T-helper 17 cell (primary cell): Measurements from ENCODE around the gene PICK1. TPM values are rescaled to one million over a fixed set of nuclear protein-coding genes. Genes with fewer than 3 reads are reported as not detected.
"Not testable (repeated sequence)": the region's sequence is repeated elsewhere in the genome, so short reads cannot be mapped to it uniquely, and the experiment has no call there.

Experiments
- ATAC-seq: fragments of 150-1000 bp; cut with Tn5 transposase; 2 replicates; pipeline ENCODE4 v1.10.0; 2021; ENCODE audit warnings: mild to moderate bottlenecking, moderate library complexity
- DNase-seq, 3 donors: peaks; one replicate each; pipeline versions ENCODE4 v3.0.0 to v3.0.0-alpha.2; 2020 to 2021
- H3K9me3 ChIP-seq: one replicate; pipeline ENCODE4 v1.7.0; 2013; ENCODE audit warnings: low read length, mild to moderate bottlenecking; ENCODE audit not compliant: control insufficient read depth, poor library complexity, severe bottlenecking
- H3K27ac Mint-ChIP-seq: one replicate; pipeline ENCODE4 v1.8.0; 2022; ENCODE audit warnings: mild to moderate bottlenecking, moderate library complexity, mixed read lengths
- H3K27me3 Mint-ChIP-seq: one replicate; pipeline ENCODE4 v1.8.0; 2022; ENCODE audit warnings: mixed read lengths
- H3K36me3 Mint-ChIP-seq: one replicate; pipeline ENCODE4 v1.8.0; 2022; ENCODE audit warnings: low read depth, mixed read lengths
- H3K4me1 Mint-ChIP-seq: one replicate; pipeline ENCODE4 v1.8.0; 2022; ENCODE audit warnings: mild to moderate bottlenecking, mixed read lengths
- H3K4me3 Mint-ChIP-seq: one replicate; pipeline ENCODE4 v1.8.0; 2022; ENCODE audit warnings: mild to moderate bottlenecking, moderate library complexity, mixed read lengths
- total RNA-seq, 4 donors: library from RNA in 2 of 4; stranded (reverse) in 2 of 4; gene quantifications; one replicate each; pipeline ENCODE4 v1.2.3 and lab custom pipeline; 2022 to 2026

PICK1 gene
- total RNA-seq, 2 donors from 2014 or later = 24.5 to 25.4 TPM

DNA sequence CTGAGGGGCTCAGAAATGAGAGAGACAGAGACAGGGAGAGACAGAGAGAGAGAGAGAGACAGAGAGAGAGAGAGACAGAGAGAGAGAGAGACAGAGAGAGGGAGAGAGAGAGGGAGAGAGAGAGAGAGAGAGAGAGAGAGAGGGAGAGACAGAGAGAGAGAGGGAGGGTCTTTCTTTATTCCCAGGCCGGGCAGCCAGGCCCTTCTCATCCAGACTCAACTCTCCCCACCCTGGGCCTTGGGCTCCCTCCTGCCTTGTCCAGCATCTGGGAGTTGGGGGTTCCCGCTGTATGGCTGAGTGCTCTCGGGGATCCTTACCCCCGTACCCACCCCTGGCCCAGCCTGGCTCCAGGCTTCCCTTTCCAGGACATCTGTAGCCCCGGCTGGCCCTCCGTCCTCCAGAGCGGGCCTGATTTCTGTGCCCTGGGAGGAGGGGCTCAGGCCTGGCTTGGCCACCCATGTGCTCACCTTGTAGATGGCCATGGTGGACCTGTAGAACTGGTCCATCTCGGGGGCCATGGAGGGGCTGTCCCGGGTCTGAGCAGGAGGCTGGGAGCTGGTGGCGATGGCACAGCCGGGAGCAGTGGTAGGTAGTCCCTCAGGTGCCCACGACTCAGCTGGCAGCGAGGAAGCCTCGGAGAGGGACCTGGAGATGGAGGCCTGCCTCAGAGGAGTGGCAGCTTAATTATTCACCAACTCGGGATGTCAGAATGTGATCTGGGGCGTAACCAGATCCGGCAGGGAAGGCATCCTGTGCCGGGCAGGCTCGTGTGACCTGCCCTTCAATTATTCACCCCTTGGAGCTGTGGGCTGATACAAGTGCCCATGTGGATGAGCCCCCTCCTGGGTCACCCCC is 53.0 kb downstream of the PICK1 start, which contains the start of gene BAIAP2L2:
TSS of gene BAIAP2L2 (minus strand) at position 677 of the 855 bp plus-strand sequence. CDS start at position 518, 159 bp downstream.
- Mint-ChIP-seq H3K27me3 (no peaks in the 10 kb centered on the region), H3K27ac (peak within 1 kb of the TSS; percentile 54), H3K36me3 (peaks cover 4% of the 10 kb centered on the region), H3K4me1 (peaks cover 12% of the 10 kb centered on the region), H3K4me3 (peak within 1 kb of the TSS; percentile 66)
- H3K9me3 ChIP-seq = no peaks in the 10 kb centered on the region
- DNase-seq (no peak), ATAC-seq (no peak)

DNA sequence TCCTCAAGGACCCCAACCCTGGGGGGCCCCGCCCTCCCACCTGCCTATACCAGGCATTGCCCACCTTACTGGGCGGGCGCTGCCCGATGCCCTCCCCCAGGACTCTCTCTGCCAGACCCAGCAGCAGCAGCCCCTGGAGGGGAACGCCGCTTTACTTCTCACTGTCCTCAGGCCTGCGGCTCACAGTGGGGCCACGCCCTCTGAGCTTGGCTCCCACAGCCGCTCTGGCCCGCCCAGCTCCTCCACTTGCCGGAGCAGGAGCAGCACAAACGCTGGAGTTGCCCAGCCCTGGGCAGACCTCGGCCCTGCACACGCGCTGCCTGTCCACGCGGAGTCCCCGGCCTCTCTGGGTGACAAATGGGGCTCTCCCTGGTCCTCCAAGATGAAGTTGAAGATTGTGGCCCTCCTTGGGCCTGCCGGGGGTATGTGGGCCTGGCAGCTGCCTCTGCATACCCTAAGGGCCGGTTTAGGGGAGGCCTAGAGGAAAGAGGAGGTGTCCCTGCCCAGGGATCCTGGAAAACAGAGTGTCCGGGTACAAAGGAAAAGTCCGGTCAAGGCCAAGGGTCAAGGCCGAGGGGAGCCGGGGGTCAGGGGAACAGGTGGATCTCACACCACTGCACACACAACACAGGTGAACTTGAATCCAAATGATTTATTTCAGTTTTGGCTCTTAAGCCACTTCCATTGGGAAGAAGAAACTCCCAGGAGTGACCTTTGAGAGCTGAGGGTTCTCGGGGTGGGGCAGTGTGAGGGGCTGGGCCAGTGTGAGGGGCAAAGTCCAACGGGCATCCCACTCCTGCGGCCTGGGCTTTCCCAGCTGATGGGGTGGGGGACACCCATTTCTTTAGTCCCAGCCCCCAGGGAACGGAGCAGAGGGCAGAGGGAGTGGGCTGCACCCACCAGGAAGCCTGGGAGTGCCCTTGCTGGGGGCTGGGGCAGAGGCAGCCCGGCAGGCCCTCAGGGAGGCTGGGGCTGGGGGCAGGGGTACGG is 54.0 kb downstream of the PICK1 start:
- no peaks in the 10 kb centered on the region for H3K27me3 Mint-ChIP-seq
- H3K36me3 Mint-ChIP-seq = peaks cover 4% of the 10 kb centered on the region
- DNase-seq (no peak), ATAC-seq (no peak)
- H3K4me1 Mint-ChIP-seq = peaks cover 10% of the 10 kb centered on the region
- peak overlapping the region; percentile 41 for H3K27ac Mint-ChIP-seq
- H3K9me3 ChIP-seq = no peaks in the 10 kb centered on the region
- peak overlapping the region; percentile 21 for H3K4me3 Mint-ChIP-seq

DNA sequence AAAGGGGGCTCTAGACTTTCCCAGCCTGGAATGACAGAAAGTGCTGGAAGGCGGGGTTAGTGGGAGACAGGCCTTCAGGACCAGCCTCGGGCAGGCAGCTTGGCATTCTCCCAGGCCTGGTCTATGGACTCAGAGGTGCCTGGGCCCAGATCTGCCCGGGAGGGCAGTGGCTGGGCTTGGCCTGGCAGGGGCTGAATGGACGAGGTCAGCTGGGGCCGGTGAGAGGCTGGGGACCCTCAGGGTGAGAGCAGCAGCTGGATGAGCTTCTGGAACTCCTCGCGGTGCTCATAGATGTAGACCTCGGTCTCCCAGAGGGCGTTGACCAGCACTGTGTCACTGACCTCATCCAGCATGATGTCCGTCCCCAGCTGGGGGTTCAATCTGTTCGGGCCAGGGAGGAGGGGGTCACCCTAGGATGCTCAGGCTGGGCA is 54.7 kb downstream of the PICK1 start:
- peaks cover 10% of the 10 kb centered on the region for H3K4me1 Mint-ChIP-seq
- H3K4me3 Mint-ChIP-seq = no peak overlapping the region
- H3K27ac Mint-ChIP-seq = no peak overlapping the region
- H3K27me3 Mint-ChIP-seq = no peaks in the 10 kb centered on the region
- DNase-seq (no peak), ATAC-seq (no peak)
- peaks cover 4% of the 10 kb centered on the region for H3K36me3 Mint-ChIP-seq
- H3K9me3 ChIP-seq = no peaks in the 10 kb centered on the region

DNA sequence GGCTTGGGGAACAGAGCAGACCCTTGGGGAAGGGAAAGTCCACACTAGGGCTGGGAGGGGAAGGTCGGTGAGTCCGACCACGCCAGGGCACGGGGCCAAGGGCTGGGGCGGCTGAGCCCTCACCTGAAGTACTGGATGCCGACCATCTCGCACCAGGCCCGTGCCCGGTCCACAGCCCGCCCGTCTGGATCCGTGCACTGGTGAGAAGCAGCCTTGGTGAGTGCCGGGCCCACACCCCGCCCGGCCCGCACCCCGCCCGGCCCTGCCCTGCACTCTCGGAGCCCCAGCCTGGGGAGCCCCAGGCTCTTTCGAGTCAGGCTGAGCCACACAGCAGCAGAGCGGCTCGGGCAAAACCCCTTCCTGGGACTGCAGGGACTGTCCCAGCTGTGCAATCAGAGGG is 55.2 kb downstream of the PICK1 start:
- peaks cover 10% of the 10 kb centered on the region for H3K4me1 Mint-ChIP-seq
- H3K4me3 Mint-ChIP-seq = no peak overlapping the region
- ATAC-seq (no peak), DNase-seq (no peak)
- H3K36me3 Mint-ChIP-seq = peaks cover 4% of the 10 kb centered on the region
- no peaks in the 10 kb centered on the region for H3K9me3 ChIP-seq
- no peak overlapping the region for H3K27ac Mint-ChIP-seq
- no peaks in the 10 kb centered on the region for H3K27me3 Mint-ChIP-seq

DNA sequence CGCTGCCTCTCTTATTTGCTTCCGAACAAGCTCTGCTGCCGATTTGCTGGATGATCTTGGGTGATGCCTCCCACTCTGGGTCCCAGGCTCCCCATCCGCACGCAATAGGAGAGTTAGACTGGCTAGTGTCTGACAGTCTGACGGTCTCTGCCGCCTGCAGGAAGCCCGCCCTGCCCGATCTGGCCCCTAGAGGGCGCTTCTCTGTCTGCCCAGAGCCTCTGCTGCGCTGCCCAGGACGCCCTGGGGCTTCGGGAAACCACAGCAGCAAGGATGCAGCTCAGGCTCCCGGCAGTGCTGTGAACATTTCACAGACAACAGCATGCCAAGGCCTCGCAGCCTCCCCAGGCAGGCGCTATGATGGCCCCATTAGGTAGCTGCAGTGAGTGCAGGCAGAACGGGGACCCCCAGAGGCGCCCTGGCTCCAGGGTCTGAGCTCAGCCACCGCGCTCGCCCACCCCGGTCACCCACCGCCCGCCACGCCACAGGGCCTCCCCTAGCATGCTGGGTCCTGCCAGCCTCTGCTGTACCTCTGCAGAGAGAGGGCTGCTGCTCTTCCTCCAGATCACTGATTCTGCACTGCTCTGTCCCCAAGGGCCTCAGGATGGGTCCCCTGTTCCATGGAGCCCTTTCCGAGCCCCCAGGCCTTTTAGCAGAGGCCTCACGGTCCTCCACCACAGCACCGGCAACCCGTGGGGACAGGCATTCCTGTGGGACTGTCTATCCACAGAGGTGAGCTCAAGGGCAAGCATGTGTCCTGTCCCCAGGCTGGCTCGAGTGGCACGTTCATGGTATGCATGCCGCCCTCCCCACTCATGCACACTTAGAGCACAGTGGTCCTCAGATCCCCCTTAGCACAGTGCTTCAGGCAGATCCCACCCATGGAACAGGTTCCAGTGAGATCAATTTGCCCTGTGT is 57.5 kb downstream of the PICK1 start:
- DNase-seq = peak; percentile 54 to 79 (median 61)
- H3K9me3 ChIP-seq = no peaks in the 10 kb centered on the region
- no peaks in the 10 kb centered on the region for H3K27me3 Mint-ChIP-seq
- peaks cover 4% of the 10 kb centered on the region for H3K36me3 Mint-ChIP-seq
- ATAC-seq = peak; percentile 91
- peak overlapping the region; percentile 27 for H3K27ac Mint-ChIP-seq
- H3K4me3 Mint-ChIP-seq = no peak overlapping the region
- H3K4me1 Mint-ChIP-seq = peaks cover 8% of the 10 kb centered on the region

- H3K4me3 Mint-ChIP-seq = no peak overlapping the region
- peaks cover 8% of the 10 kb centered on the region for H3K4me1 Mint-ChIP-seq
- DNase-seq (no peak), ATAC-seq (no peak)
- peaks cover 4% of the 10 kb centered on the region for H3K36me3 Mint-ChIP-seq
- H3K9me3 ChIP-seq = no peaks in the 10 kb centered on the region
- H3K27ac Mint-ChIP-seq = no peak overlapping the region
- no peaks in the 10 kb centered on the region for H3K27me3 Mint-ChIP-seq
Observed at GRCh38 chr22:38115423-38116205, 58.4 kb downstream of the PICK1 start.

GRCh38 chr22:38117556-38117955 is 60.4 kb downstream of the PICK1 start:
- H3K9me3 ChIP-seq, DNase-seq, H3K4me1 Mint-ChIP-seq, H3K4me3 Mint-ChIP-seq, ATAC-seq, H3K27me3 Mint-ChIP-seq, H3K36me3 Mint-ChIP-seq, H3K27ac Mint-ChIP-seq: not testable (repeated sequence)

- ATAC-seq (no peak), DNase-seq (no peak)
- no peaks in the 10 kb centered on the region for H3K9me3 ChIP-seq
- Mint-ChIP-seq H3K4me3 (no peak overlapping the region), H3K27me3 (no peaks in the 10 kb centered on the region), H3K4me1 (peaks cover 6% of the 10 kb centered on the region), H3K36me3 (peaks cover 2% of the 10 kb centered on the region), H3K27ac (no peak overlapping the region)
Observed at GRCh38 chr22:38118182-38118581, 61.0 kb downstream of the PICK1 start.

DNA sequence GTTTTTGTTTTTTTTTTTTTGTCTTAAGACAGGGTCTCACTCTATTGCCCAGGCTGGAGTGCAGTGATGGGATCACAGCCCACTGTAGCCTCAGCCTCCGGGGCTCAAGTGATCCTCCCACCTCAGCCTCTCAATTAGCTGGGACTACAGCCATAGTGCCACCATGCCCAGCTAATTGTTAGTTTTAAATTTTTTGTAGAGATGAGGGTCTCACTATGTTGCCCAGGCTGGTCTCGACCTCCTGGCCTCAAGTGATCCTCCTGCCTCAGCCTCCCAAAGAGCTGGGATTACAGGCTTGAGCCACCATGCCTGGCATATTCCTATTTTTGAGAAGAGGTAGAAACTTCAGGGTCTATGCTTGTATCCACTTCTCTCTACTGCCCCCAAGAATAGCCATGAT is 61.5 kb downstream of the PICK1 start:
- H3K4me3 Mint-ChIP-seq, ATAC-seq, H3K4me1 Mint-ChIP-seq, H3K9me3 ChIP-seq, H3K27me3 Mint-ChIP-seq, H3K36me3 Mint-ChIP-seq, DNase-seq: not testable (repeated sequence)
- peak overlapping the region; percentile 27 for H3K27ac Mint-ChIP-seq

DNA sequence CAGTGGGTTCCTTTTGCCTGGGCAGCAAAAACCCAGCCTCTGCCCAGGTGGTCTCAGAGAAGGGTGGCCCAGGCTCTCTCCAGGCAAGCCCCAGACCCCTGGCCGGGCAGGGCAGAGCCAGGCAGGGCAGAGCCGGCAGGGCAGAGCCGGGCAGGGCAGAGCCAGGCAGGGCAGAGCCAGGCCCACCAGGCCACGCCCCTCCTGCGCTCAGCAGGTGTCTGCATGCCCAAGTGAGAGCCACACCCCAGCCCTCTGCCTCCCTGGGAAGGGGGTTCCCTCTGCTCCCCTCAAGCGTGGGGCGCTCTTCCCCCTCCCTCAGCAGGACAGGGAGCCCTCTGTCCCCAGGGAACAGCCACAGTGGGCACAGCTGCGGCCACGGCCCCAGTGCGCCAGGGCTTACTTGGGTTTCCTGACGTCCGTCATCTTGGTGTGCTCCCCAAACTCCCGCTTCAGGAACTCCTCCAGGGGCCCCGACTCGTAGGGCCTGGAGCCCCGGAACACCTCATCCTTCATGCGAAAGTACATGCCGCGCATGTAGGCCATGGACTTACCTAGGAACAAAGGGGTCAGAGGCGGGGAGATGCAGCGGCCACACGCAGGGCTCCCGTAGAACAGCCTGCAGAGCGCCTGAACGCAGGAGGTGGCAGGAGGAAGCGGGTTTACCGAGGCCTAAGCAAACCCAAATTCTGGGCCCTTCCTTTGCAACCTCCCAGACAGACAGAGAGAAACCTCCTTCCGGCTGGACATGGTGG is 63.3 kb downstream of the PICK1 start:
- DNase-seq (no peak), ATAC-seq (no peak)
- H3K9me3 ChIP-seq = no peaks in the 10 kb centered on the region
- H3K27me3 Mint-ChIP-seq = no peaks in the 10 kb centered on the region
- peaks cover 2% of the 10 kb centered on the region for H3K36me3 Mint-ChIP-seq
- peaks cover 3% of the 10 kb centered on the region for H3K4me1 Mint-ChIP-seq
- no peak overlapping the region for H3K4me3 Mint-ChIP-seq
- H3K27ac Mint-ChIP-seq = no peak overlapping the region

GRCh38 chr22:38122616-38123015 is 65.4 kb downstream of the PICK1 start:
- H3K27me3 Mint-ChIP-seq = no peaks in the 10 kb centered on the region
- DNase-seq = no peak
- ATAC-seq = no peak
- H3K27ac Mint-ChIP-seq = peak overlapping the region; percentile 4
- no peaks in the 10 kb centered on the region for H3K9me3 ChIP-seq
- peaks cover 3% of the 10 kb centered on the region for H3K4me1 Mint-ChIP-seq
- peaks cover 2% of the 10 kb centered on the region for H3K36me3 Mint-ChIP-seq
- H3K4me3 Mint-ChIP-seq = no peak overlapping the region
